Duodenal mucosa (tissue), 2 donors: Measurements from ENCODE around the gene CCDC86.

Experiments used
- H3K27ac ChIP-seq: one replicate; pipeline ENCODE4 v1.7.0; 2013; ENCODE audit warnings: low read depth, low read length
- H3K27me3 ChIP-seq, 2 donors: one replicate each; pipeline ENCODE4 v1.7.0; 2013; ENCODE audit warnings: low read length in 2 of 2, control low read depth in 1 of 2; ENCODE audit not compliant: insufficient read depth in 2 of 2, control insufficient read depth in 1 of 2
- H3K36me3 ChIP-seq, 2 donors: one replicate each; pipeline ENCODE4 v1.7.0; 2013; ENCODE audit warnings: low read length in 2 of 2, control low read depth in 1 of 2; ENCODE audit not compliant: insufficient read depth in 2 of 2, control insufficient read depth in 1 of 2
- H3K4me1 ChIP-seq, 2 donors: one replicate each; pipeline ENCODE4 v1.7.0; 2013; ENCODE audit warnings: low read length in 2 of 2, control low read depth in 1 of 2; ENCODE audit not compliant: insufficient read depth in 2 of 2, control insufficient read depth in 1 of 2
- H3K4me3 ChIP-seq, 2 donors: one replicate each; pipeline ENCODE4 v1.7.0; 2013; ENCODE audit warnings: low read length in 2 of 2, low read depth in 1 of 2
- H3K9ac ChIP-seq, 2 donors: one replicate each; pipeline ENCODE4 v1.7.0; 2013; ENCODE audit warnings: low read length in 2 of 2, low read depth in 1 of 2
- H3K9me3 ChIP-seq, 2 donors: one replicate each; pipeline ENCODE4 v1.7.0; 2013; ENCODE audit warnings: low read length in 2 of 2, control low read depth in 1 of 2; ENCODE audit not compliant: control insufficient read depth in 1 of 2

The CCDC86 gene

GRCh38 chr11:60841797-60842667 is at the start of gene CCDC86:
TSS of gene CCDC86 (plus strand) at chr11:60842113. CDS start at chr11:60842125, 12 bp downstream.
- H3K4me1 ChIP-seq: peaks cover 29 to 44% of the 10 kb centered on the region in 2 donors
- H3K9me3 ChIP-seq: no peaks in the 10 kb centered on the region
- H3K4me3 ChIP-seq: peak within 1 kb of the TSS; percentile 80 to 95
- peak within 1 kb of the TSS; percentile 63 for H3K27ac ChIP-seq
- H3K9ac ChIP-seq: peak within 1 kb of the TSS; percentile 67 to 86
- H3K27me3 ChIP-seq: no peaks in the 10 kb centered on the region
- no peaks in the 10 kb centered on the region for H3K36me3 ChIP-seq

GRCh38 chr11:60792521-60792920 is 49.4 kb upstream of the CCDC86 start:
- H3K9me3 ChIP-seq: no peaks in the 10 kb centered on the region
- H3K36me3 ChIP-seq: peaks cover 0 to 6% of the 10 kb centered on the region in 2 donors
- peaks cover 5 to 9% of the 10 kb centered on the region in 2 donors for H3K4me1 ChIP-seq
- H3K9ac ChIP-seq: no peak overlapping the region
- no peak overlapping the region for H3K27ac ChIP-seq
- H3K4me3 ChIP-seq: no peak overlapping the region
- H3K27me3 ChIP-seq: no peaks in the 10 kb centered on the region

- Histone ChIP-seq H3K9me3 (no peaks in the 10 kb centered on the region), H3K27ac (no peak overlapping the region), H3K4me1 (no peaks in the 10 kb centered on the region), H3K9ac (no peak overlapping the region), H3K4me3 (no peak overlapping the region), H3K27me3 (peaks cover 0 to 5% of the 10 kb centered on the region in 2 donors), H3K36me3 (peaks cover 0 to 6% of the 10 kb centered on the region in 2 donors)
Measured at GRCh38 chr11:60795291-60795690, 46.6 kb upstream of the CCDC86 start.

- Histone ChIP-seq H3K4me3 (no peak overlapping the region), H3K4me1 (no peaks in the 10 kb centered on the region), H3K27ac (no peak overlapping the region), H3K9ac (no peak overlapping the region), H3K9me3 (no peaks in the 10 kb centered on the region), H3K36me3 (peaks cover 0 to 6% of the 10 kb centered on the region in 2 donors), H3K27me3 (peaks cover 0 to 5% of the 10 kb centered on the region in 2 donors)
Measured at GRCh38 chr11:60797846-60798630, 43.9 kb upstream of the CCDC86 start.

- no peak overlapping the region for H3K4me3 ChIP-seq
- peaks cover 0 to 6% of the 10 kb centered on the region in 2 donors for H3K36me3 ChIP-seq
- H3K27me3 ChIP-seq: peaks cover 0 to 5% of the 10 kb centered on the region in 2 donors
- no peak overlapping the region for H3K27ac ChIP-seq
- no peak overlapping the region for H3K9ac ChIP-seq
- H3K4me1 ChIP-seq: no peaks in the 10 kb centered on the region
- no peaks in the 10 kb centered on the region for H3K9me3 ChIP-seq
Measured at GRCh38 chr11:60798631-60799030, 43.3 kb upstream of the CCDC86 start.

GRCh38 chr11:60801194-60801593 is 40.7 kb upstream of the CCDC86 start:
- no peaks in the 10 kb centered on the region for H3K4me1 ChIP-seq

GRCh38 chr11:60803273-60803936 is 38.5 kb upstream of the CCDC86 start:
- Histone ChIP-seq H3K4me3 (no peak overlapping the region), H3K27me3 (peaks cover 0 to 5% of the 10 kb centered on the region in 2 donors), H3K36me3 (no peaks in the 10 kb centered on the region), H3K9ac (no peak overlapping the region), H3K27ac (no peak overlapping the region), H3K4me1 (no peaks in the 10 kb centered on the region), H3K9me3 (no peaks in the 10 kb centered on the region)

More at GRCh38 chr11:60801194-60801593, 40.7 kb upstream of the CCDC86 start:
- Histone ChIP-seq H3K27ac (no peak overlapping the region), H3K9me3 (no peaks in the 10 kb centered on the region), H3K9ac (no peak overlapping the region), H3K36me3 (no peaks in the 10 kb centered on the region), H3K27me3 (peaks cover 0 to 5% of the 10 kb centered on the region in 2 donors), H3K4me3 (no peak overlapping the region)

- Histone ChIP-seq H3K27ac (no peak overlapping the region), H3K9me3 (no peaks in the 10 kb centered on the region), H3K4me1 (peaks cover 6% of the 10 kb centered on the region in 2 donors), H3K9ac (no peak overlapping the region), H3K36me3 (no peaks in the 10 kb centered on the region), H3K27me3 (no peaks in the 10 kb centered on the region), H3K4me3 (no peak overlapping the region)
Measured at GRCh38 chr11:60809249-60809648, 32.7 kb upstream of the CCDC86 start.

GRCh38 chr11:60809691-60810090 is 32.2 kb upstream of the CCDC86 start:
- H3K36me3 ChIP-seq: no peaks in the 10 kb centered on the region
- no peaks in the 10 kb centered on the region for H3K27me3 ChIP-seq
- no peak overlapping the region for H3K9ac ChIP-seq
- peaks cover 6% of the 10 kb centered on the region in 2 donors for H3K4me1 ChIP-seq
- no peak overlapping the region for H3K27ac ChIP-seq
- no peaks in the 10 kb centered on the region for H3K9me3 ChIP-seq
- no peak overlapping the region for H3K4me3 ChIP-seq
